Esophagus muscularis mucosa (tissue), 4 donors: ENCODE measurements around the gene SSRP1. TPM values are rescaled to one million over a fixed set of nuclear protein-coding genes. Genes with fewer than 3 reads are reported as not detected.
A peak's percentile ranks its signal among the peaks of the same experiment; 100 is the strongest.

ENCODE experiments used
- DNase-seq: peaks from one replicate; pipeline ENCODE4 v3.0.0-alpha.2; 2017; ENCODE audit errors: extremely low spot score
- H3K27ac ChIP-seq, 4 donors: fragments of 200-600 bp; sonication (generic); replicated peaks in 1 of 4; 1 replicate in 3 of 4; 2 replicates in 1 of 4; pipeline ENCODE4 v1.5.1; 2016 to 2019; ENCODE audit warnings: mild to moderate bottlenecking in 1 of 4
- H3K27me3 ChIP-seq, 4 donors: fragments of 200-600 bp; sonication (generic); one replicate each; pipeline versions ENCODE4 v1.5.1 to v1.6.0; 2016 to 2019
- H3K36me3 ChIP-seq, 4 donors: fragments of 200-600 bp; sonication (generic); one replicate each; pipeline ENCODE4 v1.5.1; 2016 to 2019
- H3K4me1 ChIP-seq, 4 donors: fragments of 200-600 bp; sonication (generic); one replicate each; pipeline ENCODE4 v1.5.1; 2016 to 2019
- H3K4me3 ChIP-seq, 4 donors: fragments of 200-600 bp; sonication (generic); 1 replicate in 2 of 4; 2 replicates in 2 of 4; pipeline ENCODE4 v1.5.1; 2016 to 2019; ENCODE audit warnings: mild to moderate bottlenecking in 4 of 4, moderate library complexity in 1 of 4
- H3K9me3 ChIP-seq, 4 donors: fragments of 200-600 bp; sonication (generic); 1 replicate in 3 of 4; 2 replicates in 1 of 4; pipeline ENCODE4 v1.5.1; 2016 to 2019
- EP300 ChIP-seq: sonication (generic); formaldehyde crosslinking; IDR thresholded peaks from one replicate; pipeline ENCODE4 v1.6.1; 2017; ENCODE audit warnings: antibody characterized with exemption
- POLR2A ChIP-seq: fragments of 450-650 bp; IDR thresholded peaks from one replicate; pipeline ENCODE4 v1.6.1; 2017; ENCODE audit warnings: antibody characterized with exemption, moderate library complexity, mild to moderate bottlenecking, low read depth
- POLR2AphosphoS5 ChIP-seq, 2 donors: sonication (generic); formaldehyde crosslinking; IDR thresholded peaks; one replicate each; pipeline ENCODE4 v1.6.1; 2017; ENCODE audit warnings: antibody characterized with exemption in 2 of 2
- WGBS: methylation state at CpG from one replicate; pipeline ENCODE4 v1.1.5; 2018; 5-methylcytosine and 5-hydroxymethylcytosine counted together
- intact Hi-C: fragments of 100-400 bp; cut with DNase I; formaldehyde crosslinking; loops from one replicate; pipeline ENCODE4 v1.15.1; 2023
- total RNA-seq, 4 donors: library from RNA; depleted of rRNA; stranded (reverse); fragments of >200 nt; gene quantifications; one replicate each; pipeline versions ENCODE4 v1.1.0 to v1.2.1, GENCODE V29; 2016
- TF ChIP-seq, protein P1 (sequence below), 3 experiments: fragments of 200-600 bp in 2 of 3; fragments of 450-650 bp in 1 of 3; sonication (generic) in 2 of 3; IDR thresholded peaks; one replicate each; pipeline ENCODE4 v1.5.1; 2017 to 2019; ENCODE audit warnings: antibody characterized with exemption in 3 of 3, mild to moderate bottlenecking in 2 of 3, moderate library complexity in 1 of 3

The SSRP1 gene
- total RNA-seq, 4 donors from 2014 or later, result 74.6 to 101 (median 88.1) TPM

DNA sequence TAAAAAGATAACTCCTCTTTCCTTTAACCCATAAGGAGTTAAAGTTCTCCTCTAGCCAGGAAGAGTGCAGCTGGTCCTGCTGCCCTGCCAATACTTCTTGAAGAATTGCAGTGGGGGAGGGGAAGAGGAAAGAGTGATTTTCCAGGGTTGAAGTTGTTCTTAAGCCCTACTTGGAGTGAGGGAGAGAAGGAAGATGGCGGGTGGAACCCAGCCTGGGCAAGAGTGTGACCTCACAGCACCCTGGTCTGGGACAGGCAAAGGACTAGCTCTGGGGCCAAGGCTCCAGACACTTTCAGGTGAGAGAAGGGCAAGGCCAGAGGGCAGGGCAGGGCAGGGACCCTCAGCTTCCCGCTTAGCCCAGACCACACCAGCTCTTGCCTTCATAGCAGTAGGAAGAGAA, 17.5 kb downstream of the SSRP1 start:
- Histone ChIP-seq H3K36me3 (peaks cover 45 to 83% (median 73%) of the 10 kb centered on the region in 4 donors), H3K4me3 (peak overlapping the region in 1 of 4 donors; percentile 13), H3K9me3 (no peaks in the 10 kb centered on the region), H3K27me3 (no peaks in the 10 kb centered on the region), H3K4me1 (peaks cover 60 to 97% (median 94%) of the 10 kb centered on the region in 4 donors), H3K27ac (peak overlapping the region; percentile 48 to 60 (median 53))
- 43% methylated on average over 2 of the region's 2 CpGs for WGBS
- TF ChIP-seq POLR2A (no peak), EP300 (no peak), POLR2AphosphoS5 (IDR thresholded peaks at IDR 0.05) (peak in 1 of 2 donors; percentile 41)
- TF ChIP-seq, protein P1, sequence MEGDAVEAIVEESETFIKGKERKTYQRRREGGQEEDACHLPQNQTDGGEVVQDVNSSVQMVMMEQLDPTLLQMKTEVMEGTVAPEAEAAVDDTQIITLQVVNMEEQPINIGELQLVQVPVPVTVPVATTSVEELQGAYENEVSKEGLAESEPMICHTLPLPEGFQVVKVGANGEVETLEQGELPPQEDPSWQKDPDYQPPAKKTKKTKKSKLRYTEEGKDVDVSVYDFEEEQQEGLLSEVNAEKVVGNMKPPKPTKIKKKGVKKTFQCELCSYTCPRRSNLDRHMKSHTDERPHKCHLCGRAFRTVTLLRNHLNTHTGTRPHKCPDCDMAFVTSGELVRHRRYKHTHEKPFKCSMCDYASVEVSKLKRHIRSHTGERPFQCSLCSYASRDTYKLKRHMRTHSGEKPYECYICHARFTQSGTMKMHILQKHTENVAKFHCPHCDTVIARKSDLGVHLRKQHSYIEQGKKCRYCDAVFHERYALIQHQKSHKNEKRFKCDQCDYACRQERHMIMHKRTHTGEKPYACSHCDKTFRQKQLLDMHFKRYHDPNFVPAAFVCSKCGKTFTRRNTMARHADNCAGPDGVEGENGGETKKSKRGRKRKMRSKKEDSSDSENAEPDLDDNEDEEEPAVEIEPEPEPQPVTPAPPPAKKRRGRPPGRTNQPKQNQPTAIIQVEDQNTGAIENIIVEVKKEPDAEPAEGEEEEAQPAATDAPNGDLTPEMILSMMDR (IDR thresholded peaks at IDR 0.05), result no peak
- intact Hi-C loops, result no loop called here
- DNase-seq, result no peak

DNA sequence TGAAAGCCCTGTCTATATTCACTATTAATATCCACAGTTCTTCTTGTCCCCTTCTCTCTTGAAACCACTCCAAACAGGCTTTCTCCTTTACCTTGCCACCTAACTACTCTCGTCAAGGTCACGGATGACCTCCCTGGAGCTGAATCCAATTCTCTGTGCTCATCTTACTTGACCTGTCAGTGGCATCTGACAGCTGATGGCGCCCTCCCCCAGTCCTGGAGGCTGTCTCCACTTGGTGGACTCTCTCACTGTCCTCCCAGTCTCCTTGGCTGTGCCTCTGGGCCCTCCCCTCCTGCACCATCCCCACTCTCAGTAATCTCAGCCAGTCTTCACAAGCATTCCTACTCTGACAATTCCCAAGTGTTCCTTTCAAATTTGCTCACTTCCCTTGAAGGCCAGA, 19.7 kb downstream of the SSRP1 start:
- H3K4me1 ChIP-seq, result peaks cover 63 to 97% (median 95%) of the 10 kb centered on the region in 4 donors
- H3K36me3 ChIP-seq, result peaks cover 56 to 93% (median 83%) of the 10 kb centered on the region in 4 donors
- H3K27ac ChIP-seq, result peak overlapping the region; percentile 50 to 60 (median 52)
- no peak overlapping the region for H3K4me3 ChIP-seq
- no peaks in the 10 kb centered on the region for H3K9me3 ChIP-seq
- intact Hi-C loops, result no loop called here
- WGBS, result 65% methylated on average over 3 of the region's 3 CpGs
- TF ChIP-seq EP300 (no peak), POLR2A (no peak), POLR2AphosphoS5 (IDR thresholded peaks at IDR 0.05) (no peak)
- TF ChIP-seq, protein P1 (IDR thresholded peaks at IDR 0.05), result no peak
- H3K27me3 ChIP-seq, result no peaks in the 10 kb centered on the region
- no peak for DNase-seq

DNA sequence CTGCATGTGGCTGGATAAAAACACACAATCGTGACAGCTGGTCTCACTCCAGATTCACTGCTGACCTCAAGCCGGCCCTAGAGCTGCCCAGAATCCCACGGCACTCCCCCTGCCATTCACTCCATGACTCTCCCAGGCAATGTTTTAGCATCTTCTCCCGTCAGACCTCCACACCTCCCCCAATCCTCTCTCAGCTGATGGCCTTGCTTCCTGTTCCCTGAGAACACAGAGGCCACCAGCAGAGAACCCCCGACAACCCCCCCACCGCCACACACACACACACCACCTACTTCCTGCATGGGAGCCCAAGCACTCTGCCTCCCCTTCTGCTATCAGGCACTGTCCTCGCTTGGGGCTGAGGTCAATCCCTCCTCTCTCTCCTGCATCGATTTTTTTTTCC, 20.2 kb downstream of the SSRP1 start:
- DNase-seq, result no peak
- H3K27ac ChIP-seq, result peak overlapping the region; percentile 50 to 60 (median 52)
- TF ChIP-seq POLR2AphosphoS5 (IDR thresholded peaks at IDR 0.05), result no peak
- TF ChIP-seq, protein P1 (IDR thresholded peaks at IDR 0.05), result no peak
- no peak for TF ChIP-seq POLR2A
- TF ChIP-seq EP300, result no peak
- no peaks in the 10 kb centered on the region for H3K27me3 ChIP-seq
- intact Hi-C loops, result no loop called here
- H3K4me3 ChIP-seq, result no peak overlapping the region
- no peaks in the 10 kb centered on the region for H3K9me3 ChIP-seq
- 31% methylated on average over 8 of the region's 8 CpGs for WGBS
- H3K4me1 ChIP-seq, result peaks cover 67 to 97% (median 95%) of the 10 kb centered on the region in 4 donors
- peaks cover 56 to 88% (median 78%) of the 10 kb centered on the region in 4 donors for H3K36me3 ChIP-seq

DNA sequence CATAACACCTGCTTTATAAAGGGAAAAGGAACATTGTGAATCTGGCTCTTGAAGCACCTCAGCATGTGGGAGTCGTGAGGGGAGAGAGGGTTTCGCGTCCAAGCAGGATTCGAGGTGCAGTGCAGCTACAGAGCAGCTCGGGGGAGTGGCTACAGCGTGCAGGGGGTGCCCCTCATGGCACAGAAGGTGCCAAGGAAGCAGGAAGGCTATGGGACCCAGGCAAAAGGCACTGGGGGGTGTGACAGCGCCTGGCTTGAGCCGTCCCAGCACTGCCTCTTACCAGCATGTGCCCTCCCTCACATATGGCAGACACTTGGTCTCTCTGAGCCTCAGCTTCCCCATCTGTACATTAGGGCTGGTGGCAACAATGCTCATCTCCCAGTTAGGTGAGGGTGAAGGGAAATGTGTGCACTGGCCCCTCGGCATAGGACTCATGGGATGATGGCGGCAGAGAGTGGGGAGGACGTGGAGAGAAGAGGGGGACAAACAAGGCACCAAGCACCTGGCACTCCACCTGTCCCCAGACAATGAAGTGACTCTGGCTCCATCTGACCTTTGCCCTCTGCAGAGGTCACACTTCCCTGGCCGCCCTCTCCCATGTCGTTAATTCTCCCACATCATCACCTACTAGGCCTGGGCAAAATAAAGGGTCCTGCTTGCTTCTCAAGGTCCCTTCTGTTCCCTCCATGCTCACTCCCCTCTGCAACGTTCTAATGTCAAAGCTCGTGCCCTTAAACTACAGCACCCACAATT, 21.3 kb downstream of the SSRP1 start:
- Histone ChIP-seq H3K4me1 (peaks cover 78 to 97% (median 95%) of the 10 kb centered on the region in 4 donors), H3K9me3 (no peaks in the 10 kb centered on the region), H3K27me3 (no peaks in the 10 kb centered on the region), H3K27ac (peak overlapping the region in 1 of 4 donors; percentile 87), H3K36me3 (peaks cover 49 to 88% (median 78%) of the 10 kb centered on the region in 4 donors), H3K4me3 (no peak overlapping the region)
- TF ChIP-seq, protein P1 (IDR thresholded peaks at IDR 0.05), result no peak
- no peak for TF ChIP-seq EP300
- TF ChIP-seq POLR2AphosphoS5 (IDR thresholded peaks at IDR 0.05), result no peak
- TF ChIP-seq POLR2A, result no peak
- WGBS, result 89% methylated on average over 15 of the region's 15 CpGs
- DNase-seq, result no peak
- intact Hi-C loops, result no loop called here
